Suprapubic skin (tissue), 3 donors: Measurements from ENCODE around the gene TLL1.

Experiments used
- POLR2A ChIP-seq, 2 donors: fragments of 450-650 bp; IDR thresholded peaks; one replicate each; pipeline ENCODE4 v1.6.1; 2017; ENCODE audit warnings: antibody characterized with exemption in 2 of 2, mild to moderate bottlenecking in 2 of 2, moderate library complexity in 2 of 2
- TF ChIP-seq, protein P1 (sequence below), 2 donors: fragments of 200-600 bp in 1 of 2; fragments of 450-650 bp in 1 of 2; sonication (generic) in 1 of 2; IDR thresholded peaks; one replicate each; pipeline ENCODE4 v1.5.1; 2016 to 2019; ENCODE audit warnings: antibody characterized with exemption in 2 of 2, mild to moderate bottlenecking in 1 of 2, moderate library complexity in 1 of 2

DNA sequence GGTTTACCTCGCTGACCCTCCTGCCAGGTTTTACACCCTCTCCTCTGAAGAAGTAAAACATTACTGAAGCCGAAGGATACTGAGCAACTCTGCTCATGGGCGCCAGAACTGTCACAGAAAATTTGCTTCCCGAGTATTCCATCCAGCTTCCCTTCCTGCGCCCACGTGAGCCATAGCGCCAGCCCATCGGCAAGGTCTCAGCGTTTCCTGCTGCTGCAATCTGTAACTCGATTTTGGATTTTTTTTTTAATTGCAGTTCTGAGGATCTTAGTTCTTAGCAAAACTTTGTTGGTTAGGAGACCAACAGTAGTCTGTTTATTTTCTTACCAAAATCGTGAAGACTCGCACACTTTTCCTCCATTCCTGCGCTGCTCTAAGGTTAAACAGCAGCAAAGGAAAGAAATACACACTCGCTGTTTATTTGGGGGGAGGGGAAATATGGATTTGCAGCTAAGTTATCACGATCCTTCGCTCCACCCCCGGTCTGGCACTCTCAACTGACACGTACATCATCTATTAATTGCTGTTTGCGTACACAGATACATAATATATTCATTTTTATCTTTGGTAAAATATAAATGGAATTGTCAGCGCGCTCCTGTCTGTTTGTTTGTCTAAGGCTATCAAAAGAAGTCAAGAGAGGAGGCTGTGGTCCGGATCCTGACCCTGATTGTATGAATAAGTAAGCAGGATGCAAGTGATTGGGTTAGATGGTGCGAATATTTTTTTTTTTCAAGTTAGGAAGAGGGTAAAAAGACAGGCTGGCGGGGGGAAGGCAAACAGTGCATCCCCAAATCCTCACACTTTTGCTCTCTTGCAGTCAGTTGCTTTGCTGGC, at the start of gene TLL1:
- TF ChIP-seq POLR2A (IDR thresholded peaks at IDR 0.05): no peak
- TF ChIP-seq, protein P1, sequence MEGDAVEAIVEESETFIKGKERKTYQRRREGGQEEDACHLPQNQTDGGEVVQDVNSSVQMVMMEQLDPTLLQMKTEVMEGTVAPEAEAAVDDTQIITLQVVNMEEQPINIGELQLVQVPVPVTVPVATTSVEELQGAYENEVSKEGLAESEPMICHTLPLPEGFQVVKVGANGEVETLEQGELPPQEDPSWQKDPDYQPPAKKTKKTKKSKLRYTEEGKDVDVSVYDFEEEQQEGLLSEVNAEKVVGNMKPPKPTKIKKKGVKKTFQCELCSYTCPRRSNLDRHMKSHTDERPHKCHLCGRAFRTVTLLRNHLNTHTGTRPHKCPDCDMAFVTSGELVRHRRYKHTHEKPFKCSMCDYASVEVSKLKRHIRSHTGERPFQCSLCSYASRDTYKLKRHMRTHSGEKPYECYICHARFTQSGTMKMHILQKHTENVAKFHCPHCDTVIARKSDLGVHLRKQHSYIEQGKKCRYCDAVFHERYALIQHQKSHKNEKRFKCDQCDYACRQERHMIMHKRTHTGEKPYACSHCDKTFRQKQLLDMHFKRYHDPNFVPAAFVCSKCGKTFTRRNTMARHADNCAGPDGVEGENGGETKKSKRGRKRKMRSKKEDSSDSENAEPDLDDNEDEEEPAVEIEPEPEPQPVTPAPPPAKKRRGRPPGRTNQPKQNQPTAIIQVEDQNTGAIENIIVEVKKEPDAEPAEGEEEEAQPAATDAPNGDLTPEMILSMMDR (IDR thresholded peaks at IDR 0.05): no peak
